HFFc6 (cell line): ENCODE measurements around the gene KRT77. TPM values are rescaled to one million over a fixed set of nuclear protein-coding genes. Genes with fewer than 3 reads are reported as not detected.

Experiments used
- DNase-seq: peaks from one replicate; pipeline ENCODE4 v3.0.0-alpha.2; 2018
- H3K27ac Mint-ChIP-seq: 2 replicates; pipeline ENCODE4 v1.8.0; 2020; ENCODE audit warnings: mild to moderate bottlenecking, mixed read lengths
- H3K27me3 Mint-ChIP-seq: 2 replicates; pipeline ENCODE4 v1.8.0; 2021; ENCODE audit warnings: mild to moderate bottlenecking, moderate library complexity, mixed read lengths; ENCODE audit not compliant: insufficient read depth
- H3K36me3 Mint-ChIP-seq: 2 replicates; pipeline ENCODE4 v1.8.0; 2021; ENCODE audit warnings: low read depth, mixed read lengths
- H3K4me1 Mint-ChIP-seq: 2 replicates; pipeline ENCODE4 v1.8.0; 2020; ENCODE audit warnings: low read depth, mixed read lengths
- H3K4me3 Mint-ChIP-seq: 2 replicates; pipeline ENCODE4 v1.8.0; 2020; ENCODE audit warnings: mild to moderate bottlenecking, moderate library complexity, mixed read lengths
- H3K9me3 Mint-ChIP-seq: 2 replicates; pipeline ENCODE4 v1.8.0; 2020; ENCODE audit warnings: mild to moderate bottlenecking, mixed read lengths
- CTCF ChIP-seq: fragments of 200-600 bp; sonication (generic); IDR thresholded peaks from 2 replicates; pipeline ENCODE4 v1.5.0; 2021; ENCODE audit warnings: antibody characterized with exemption, mild to moderate bottlenecking
- total RNA-seq, 6 experiments: library from RNA; stranded (reverse); fragmentation: NEBNext Ultra II Directional; extraction: Animal tissue kit (Norgen Biotek cat#: 25700); gene quantifications; 2 replicates in 1 of 6; 3 replicates in 5 of 6; pipeline ENCODE4 v1.2.3, GENCODE V29; 2021

The KRT77 gene
- total RNA-seq, 6 experiments from 2014 or later = not detected

GRCh38 chr12:52686063-52686462 is 17.3 kb downstream of the KRT77 start:
- Mint-ChIP-seq H3K4me3 (no peak overlapping the region), H3K9me3 (no peaks in the 10 kb centered on the region), H3K4me1 (no peaks in the 10 kb centered on the region), H3K27me3 (peaks cover 62% of the 10 kb centered on the region), H3K27ac (no peak overlapping the region), H3K36me3 (no peaks in the 10 kb centered on the region)
- TF ChIP-seq CTCF = no peak
- no peak for DNase-seq

DNA sequence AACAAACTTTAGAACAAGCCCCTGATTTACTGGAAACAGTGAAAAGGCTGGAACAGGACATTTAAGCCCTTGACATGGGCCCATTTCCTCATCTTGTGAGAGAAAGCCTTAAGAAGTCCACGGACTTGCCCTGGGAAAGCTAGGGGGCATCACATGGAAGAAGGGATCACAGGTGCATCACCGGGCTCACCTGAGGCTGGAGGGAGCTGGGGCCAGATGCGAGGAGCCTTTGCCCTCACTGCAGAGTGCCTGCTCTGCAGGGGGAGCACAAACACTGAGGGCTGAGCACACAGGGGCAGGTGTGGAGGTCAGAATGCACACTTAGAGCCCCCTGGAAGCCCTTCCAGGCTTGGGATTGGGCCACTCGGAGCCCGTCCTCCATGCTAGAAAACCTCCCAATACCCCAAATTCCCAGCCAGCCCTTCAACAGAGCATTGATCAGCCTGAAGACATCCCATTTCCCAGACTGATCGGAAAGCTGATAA is 17.9 kb downstream of the KRT77 start:
- Mint-ChIP-seq H3K27ac (no peak overlapping the region), H3K36me3 (no peaks in the 10 kb centered on the region), H3K4me1 (no peaks in the 10 kb centered on the region), H3K4me3 (no peak overlapping the region), H3K27me3 (peaks cover 63% of the 10 kb centered on the region), H3K9me3 (no peaks in the 10 kb centered on the region)
- TF ChIP-seq CTCF = no peak
- DNase-seq = no peak

- H3K36me3 Mint-ChIP-seq = no peaks in the 10 kb centered on the region
- no peak for DNase-seq
- peaks cover 63% of the 10 kb centered on the region for H3K27me3 Mint-ChIP-seq
- H3K9me3 Mint-ChIP-seq = no peaks in the 10 kb centered on the region
- no peaks in the 10 kb centered on the region for H3K4me1 Mint-ChIP-seq
- no peak overlapping the region for H3K4me3 Mint-ChIP-seq
- H3K27ac Mint-ChIP-seq = no peak overlapping the region
- TF ChIP-seq CTCF = no peak
Observed at GRCh38 chr12:52684431-52684830, 18.9 kb downstream of the KRT77 start.

DNA sequence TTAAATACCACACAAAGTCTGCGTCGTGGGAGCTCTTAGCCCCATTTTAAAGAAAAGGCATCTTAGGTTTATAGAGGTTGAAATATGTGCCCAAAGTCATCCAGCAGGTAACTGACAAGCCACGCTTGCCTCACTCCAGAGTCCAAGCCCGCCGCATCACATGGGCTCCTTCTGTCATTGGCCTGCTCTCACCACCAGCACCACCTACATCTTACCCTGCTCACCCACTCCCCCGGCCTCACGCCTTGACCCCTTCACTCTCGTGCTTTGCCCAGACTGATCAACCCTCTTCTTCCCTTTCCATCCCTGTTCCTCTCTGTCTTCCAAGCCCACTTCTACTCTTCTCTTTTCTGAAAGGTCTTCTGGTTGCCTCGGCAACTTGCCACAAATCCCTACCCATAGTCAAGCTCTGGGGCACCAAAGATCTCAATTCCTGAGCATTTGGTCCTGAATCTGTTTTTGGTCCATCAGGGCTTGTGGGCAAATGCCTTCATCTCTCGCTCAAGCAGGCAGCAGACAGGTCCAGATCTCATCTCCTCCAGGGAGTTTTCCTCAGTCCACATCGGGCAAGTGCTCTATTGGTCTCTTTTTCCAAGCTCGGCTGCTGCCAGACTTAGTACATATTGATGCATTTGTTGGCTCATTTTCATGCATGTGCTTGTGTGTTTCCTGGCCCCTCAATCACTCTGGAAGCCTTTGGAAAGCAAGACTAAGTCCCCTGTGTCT is 19.6 kb downstream of the KRT77 start:
- peaks cover 63% of the 10 kb centered on the region for H3K27me3 Mint-ChIP-seq
- no peak for DNase-seq
- H3K9me3 Mint-ChIP-seq = no peaks in the 10 kb centered on the region
- H3K4me1 Mint-ChIP-seq = no peaks in the 10 kb centered on the region
- TF ChIP-seq CTCF = no peak
- no peak overlapping the region for H3K27ac Mint-ChIP-seq
- no peaks in the 10 kb centered on the region for H3K36me3 Mint-ChIP-seq
- H3K4me3 Mint-ChIP-seq = no peak overlapping the region

- H3K27me3 Mint-ChIP-seq = peaks cover 60% of the 10 kb centered on the region
- H3K9me3 Mint-ChIP-seq = no peaks in the 10 kb centered on the region
- H3K27ac Mint-ChIP-seq = no peak overlapping the region
- H3K36me3 Mint-ChIP-seq = no peaks in the 10 kb centered on the region
- H3K4me1 Mint-ChIP-seq = no peaks in the 10 kb centered on the region
- no peak for DNase-seq
- TF ChIP-seq CTCF = no peak
- H3K4me3 Mint-ChIP-seq = no peak overlapping the region
Observed at GRCh38 chr12:52682938-52683574, 20.3 kb downstream of the KRT77 start.
